ENCODE results near the gene RAN. TPM values are rescaled to one million over a fixed set of nuclear protein-coding genes. Genes with fewer than 3 reads are reported as not detected.

The RAN gene
- total RNA-seq, 2 donors from 2014 or later: 122 to 156 TPM

- TF ChIP-seq, protein P1, sequence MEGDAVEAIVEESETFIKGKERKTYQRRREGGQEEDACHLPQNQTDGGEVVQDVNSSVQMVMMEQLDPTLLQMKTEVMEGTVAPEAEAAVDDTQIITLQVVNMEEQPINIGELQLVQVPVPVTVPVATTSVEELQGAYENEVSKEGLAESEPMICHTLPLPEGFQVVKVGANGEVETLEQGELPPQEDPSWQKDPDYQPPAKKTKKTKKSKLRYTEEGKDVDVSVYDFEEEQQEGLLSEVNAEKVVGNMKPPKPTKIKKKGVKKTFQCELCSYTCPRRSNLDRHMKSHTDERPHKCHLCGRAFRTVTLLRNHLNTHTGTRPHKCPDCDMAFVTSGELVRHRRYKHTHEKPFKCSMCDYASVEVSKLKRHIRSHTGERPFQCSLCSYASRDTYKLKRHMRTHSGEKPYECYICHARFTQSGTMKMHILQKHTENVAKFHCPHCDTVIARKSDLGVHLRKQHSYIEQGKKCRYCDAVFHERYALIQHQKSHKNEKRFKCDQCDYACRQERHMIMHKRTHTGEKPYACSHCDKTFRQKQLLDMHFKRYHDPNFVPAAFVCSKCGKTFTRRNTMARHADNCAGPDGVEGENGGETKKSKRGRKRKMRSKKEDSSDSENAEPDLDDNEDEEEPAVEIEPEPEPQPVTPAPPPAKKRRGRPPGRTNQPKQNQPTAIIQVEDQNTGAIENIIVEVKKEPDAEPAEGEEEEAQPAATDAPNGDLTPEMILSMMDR (IDR thresholded peaks at IDR 0.05): no peak
- no peak for DNase-seq (ENCODE audit: low spot score)
- no peaks in the 10 kb centered on the region for H3K36me3 ChIP-seq
- no peak overlapping the region for H3K27ac ChIP-seq
- H3K4me1 ChIP-seq: peaks cover 0 to 12% of the 10 kb centered on the region in 2 donors
- no peaks in the 10 kb centered on the region for H3K9me3 ChIP-seq
- no peaks in the 10 kb centered on the region for H3K27me3 ChIP-seq
- no peak overlapping the region for H3K4me3 ChIP-seq
Measured at GRCh38 chr12:130829391-130830245, 42.2 kb upstream of the RAN start.

GRCh38 chr12:130830246-130830551 is 41.7 kb upstream of the RAN start:
- Histone ChIP-seq H3K4me1 (peaks cover 0 to 16% of the 10 kb centered on the region in 2 donors), H3K36me3 (no peaks in the 10 kb centered on the region)

GRCh38 chr12:130831246-130831645 is 40.6 kb upstream of the RAN start:
- DNase-seq (ENCODE audit: low spot score): no peak
- no peaks in the 10 kb centered on the region for H3K27me3 ChIP-seq

More at GRCh38 chr12:130830246-130830551, 41.7 kb upstream of the RAN start:
- no peak for DNase-seq (ENCODE audit: low spot score)
- Histone ChIP-seq H3K4me3 (no peak overlapping the region), H3K27ac (no peak overlapping the region), H3K27me3 (no peaks in the 10 kb centered on the region), H3K9me3 (no peaks in the 10 kb centered on the region)
- TF ChIP-seq, protein P1 (IDR thresholded peaks at IDR 0.05): no peak

DNA sequence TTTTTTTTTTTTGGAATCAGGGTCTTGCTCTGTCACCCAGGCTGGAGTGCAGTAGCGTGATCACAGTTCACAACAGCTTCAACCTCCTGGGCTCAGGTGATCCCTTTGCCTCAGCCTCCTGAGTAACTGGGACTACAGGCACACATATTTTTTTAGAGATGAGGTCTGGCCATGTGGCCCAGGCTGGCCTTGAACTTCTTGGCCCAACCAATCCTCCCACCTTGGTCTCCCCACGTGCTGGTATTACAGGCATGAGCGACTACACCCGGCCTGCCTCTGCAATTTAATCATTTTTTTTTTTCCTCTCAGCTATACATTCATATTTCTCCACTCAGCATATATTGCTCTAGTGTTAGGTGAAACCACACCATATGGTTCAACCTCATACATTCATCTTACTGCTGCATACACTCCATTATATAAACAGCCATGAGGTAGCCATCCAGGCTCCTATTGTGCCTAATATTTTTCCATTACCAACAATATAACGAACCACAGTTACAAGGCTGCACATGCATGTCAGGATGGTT is 39.9 kb upstream of the RAN start:
- no peak overlapping the region for H3K27ac ChIP-seq
- DNase-seq (ENCODE audit: low spot score): no peak
- no peaks in the 10 kb centered on the region for H3K36me3 ChIP-seq
- TF ChIP-seq, protein P1 (IDR thresholded peaks at IDR 0.05): no peak
- H3K4me3 ChIP-seq: no peak overlapping the region
- no peaks in the 10 kb centered on the region for H3K27me3 ChIP-seq
- H3K9me3 ChIP-seq: no peaks in the 10 kb centered on the region
- H3K4me1 ChIP-seq: peaks cover 0 to 24% of the 10 kb centered on the region in 2 donors

More at GRCh38 chr12:130831246-130831645, 40.6 kb upstream of the RAN start:
- H3K4me3 ChIP-seq: no peak overlapping the region
- H3K4me1 ChIP-seq: peaks cover 0 to 24% of the 10 kb centered on the region in 2 donors
- no peak overlapping the region for H3K27ac ChIP-seq
- TF ChIP-seq, protein P1 (IDR thresholded peaks at IDR 0.05): no peak
- H3K36me3 ChIP-seq: no peaks in the 10 kb centered on the region
- H3K9me3 ChIP-seq: no peaks in the 10 kb centered on the region

GRCh38 chr12:130832561-130833209 is 39.2 kb upstream of the RAN start:
- no peaks in the 10 kb centered on the region for H3K9me3 ChIP-seq
- H3K4me3 ChIP-seq: no peak overlapping the region
- H3K36me3 ChIP-seq: no peaks in the 10 kb centered on the region
- DNase-seq (ENCODE audit: low spot score): no peak
- H3K4me1 ChIP-seq: peaks cover 0 to 24% of the 10 kb centered on the region in 2 donors
- peak overlapping the region in 1 of 2 donors; percentile 56 for H3K27ac ChIP-seq
- TF ChIP-seq, protein P1 (IDR thresholded peaks at IDR 0.05): no peak
- no peaks in the 10 kb centered on the region for H3K27me3 ChIP-seq
